SIG-M5 treated with dmso at 0.1 percent for 504 hours (cell line): ENCODE data around the gene DENND4A.
A peak's percentile ranks its signal among the peaks of the same experiment; 100 is the strongest.
"Not testable (repeated sequence)": the region's sequence is repeated elsewhere in the genome, so short reads cannot be mapped to it uniquely, and the experiment has no call there.

Source experiments
- DNase-seq: peaks from one replicate; lab custom pipeline; 2025; ENCODE audit not compliant: unreplicated experiment; lab: John Stamatoyannopoulos, UW

Gene DENND4A

GRCh38 chr15:65819563-65819960 lies 27.5 kb upstream of the DENND4A start:
- peak; percentile 21 for DNase-seq

GRCh38 chr15:65818927-65819562 lies 27.0 kb upstream of the DENND4A start:
- DNase-seq: peak; percentile 92

- no peak for DNase-seq
Measured at GRCh38 chr15:65816441-65816840, 24.3 kb upstream of the DENND4A start.

GRCh38 chr15:65816008-65816407 lies 23.9 kb upstream of the DENND4A start:
- DNase-seq: not testable (repeated sequence)

- DNase-seq: not testable (repeated sequence)
Measured at GRCh38 chr15:65814271-65814670, 22.2 kb upstream of the DENND4A start.

- no peak for DNase-seq
Measured at GRCh38 chr15:65812916-65813315, 20.8 kb upstream of the DENND4A start.

- no peak for DNase-seq
Measured at GRCh38 chr15:65812467-65812866, 20.4 kb upstream of the DENND4A start.

GRCh38 chr15:65811835-65812234 lies 19.7 kb upstream of the DENND4A start:
- no peak for DNase-seq

GRCh38 chr15:65811011-65811733 lies 19.1 kb upstream of the DENND4A start:
- not testable (repeated sequence) for DNase-seq

- DNase-seq: no peak
Measured at GRCh38 chr15:65806397-65806796, 14.3 kb upstream of the DENND4A start.

GRCh38 chr15:65805019-65805745 lies 13.1 kb upstream of the DENND4A start:
- DNase-seq: peak; percentile 55

- peak; percentile 92 for DNase-seq
Measured at GRCh38 chr15:65804252-65804931, 12.3 kb upstream of the DENND4A start.

GRCh38 chr15:65801229-65801805 lies 9.2 kb upstream of the DENND4A start:
- peak; percentile 43 for DNase-seq

- peak; percentile 38 for DNase-seq
Measured at GRCh38 chr15:65796610-65797078, 4.6 kb upstream of the DENND4A start.

GRCh38 chr15:65795663-65796216 lies 3.6 kb upstream of the DENND4A start:
- no peak for DNase-seq

GRCh38 chr15:65793818-65794104 lies 1.7 kb upstream of the DENND4A start:
- no peak for DNase-seq

GRCh38 chr15:65792988-65793817 lies 1.1 kb upstream of the DENND4A start:
- no peak for DNase-seq

- DNase-seq: peak; percentile 50
Measured at GRCh38 chr15:65791335-65792137, 557 bp downstream of the DENND4A start.

- peak; percentile 85 for DNase-seq
Measured at GRCh38 chr15:65790694-65791334, 1.3 kb downstream of the DENND4A start.
